GM18499 (cell line): ENCODE results near the gene HDAC11.
"Not testable (repeated sequence)": the region's sequence is repeated elsewhere in the genome, so short reads cannot be mapped to it uniquely, and the experiment has no call there.

Experiments
- ATAC-seq: cut with Tn5 transposase; IDR thresholded peaks from one replicate; pipeline ENCODE4 v1.9.1; 2021; ENCODE audit warnings: moderate number of reproducible peaks; ENCODE audit not compliant: insufficient read depth, unreplicated experiment

Gene HDAC11

GRCh38 chr3:13521309-13521708 is 41.2 kb downstream of the HDAC11 start:
- no peak for ATAC-seq

GRCh38 chr3:13521749-13522148 is 41.6 kb downstream of the HDAC11 start:
- ATAC-seq: not testable (repeated sequence)

GRCh38 chr3:13522236-13522635 is 42.1 kb downstream of the HDAC11 start:
- no peak for ATAC-seq

- no peak for ATAC-seq
These were observed 45.0 kb downstream of the HDAC11 start for GRCh38 chr3:13524979-13525669.

- ATAC-seq: no peak
These were observed 45.9 kb downstream of the HDAC11 start for GRCh38 chr3:13525827-13526625.

- ATAC-seq: no peak
These were observed 46.5 kb downstream of the HDAC11 start for GRCh38 chr3:13526626-13526949.

- no peak for ATAC-seq
These were observed 48.2 kb downstream of the HDAC11 start for GRCh38 chr3:13528217-13528867.

- ATAC-seq: no peak
These were observed 49.3 kb downstream of the HDAC11 start for GRCh38 chr3:13529196-13530112.

- ATAC-seq: no peak
These were observed 50.3 kb downstream of the HDAC11 start for GRCh38 chr3:13530241-13531009.

- no peak for ATAC-seq
These were observed 52.0 kb downstream of the HDAC11 start for GRCh38 chr3:13532085-13532484.

GRCh38 chr3:13532631-13533030 is 52.5 kb downstream of the HDAC11 start:
- no peak for ATAC-seq

GRCh38 chr3:13533885-13534301 is 53.8 kb downstream of the HDAC11 start:
- ATAC-seq: no peak

GRCh38 chr3:13535526-13535875 is 55.4 kb downstream of the HDAC11 start:
- no peak for ATAC-seq

GRCh38 chr3:13535905-13536304 is 55.8 kb downstream of the HDAC11 start:
- no peak for ATAC-seq

GRCh38 chr3:13536432-13536831 is 56.3 kb downstream of the HDAC11 start:
- no peak for ATAC-seq

- ATAC-seq: no peak
These were observed 56.7 kb downstream of the HDAC11 start for GRCh38 chr3:13536832-13537231.

GRCh38 chr3:13537244-13537908 is 57.3 kb downstream of the HDAC11 start:
- ATAC-seq: no peak

GRCh38 chr3:13537909-13538296 is 57.8 kb downstream of the HDAC11 start:
- no peak for ATAC-seq
